Skeletal muscle tissue (tissue), 4 donors: ENCODE data around the gene DNAH1. TPM values are rescaled to one million over a fixed set of nuclear protein-coding genes. Genes with fewer than 3 reads are reported as not detected.
A peak's percentile ranks its signal among the peaks of the same experiment; 100 is the strongest.

Experiments used
- H3K27ac ChIP-seq: one replicate; pipeline ENCODE4 v1.7.0; 2013; ENCODE audit warnings: mild to moderate bottlenecking, low read depth, low read length, inconsistent platforms
- H3K27me3 ChIP-seq, 3 donors: one replicate each; pipeline ENCODE4 v1.7.0; 2013; ENCODE audit warnings: low read length in 3 of 3; ENCODE audit not compliant: control insufficient read depth in 3 of 3, insufficient read depth in 3 of 3
- H3K36me3 ChIP-seq, 3 donors: one replicate each; pipeline ENCODE4 v1.7.0; 2013; ENCODE audit warnings: low read length in 3 of 3; ENCODE audit not compliant: control insufficient read depth in 3 of 3, insufficient read depth in 3 of 3
- H3K4me1 ChIP-seq, 3 donors: one replicate each; pipeline ENCODE4 v1.7.0; 2013; ENCODE audit warnings: low read length in 3 of 3, mild to moderate bottlenecking in 3 of 3; ENCODE audit not compliant: control insufficient read depth in 3 of 3, insufficient read depth in 3 of 3
- H3K4me3 ChIP-seq, 3 donors: one replicate each; pipeline ENCODE4 v1.7.0; 2013; ENCODE audit warnings: low read length in 3 of 3
- H3K9ac ChIP-seq, 3 donors: one replicate each; pipeline ENCODE4 v1.7.0; 2013; ENCODE audit warnings: low read length in 3 of 3, mild to moderate bottlenecking in 3 of 3, moderate library complexity in 2 of 3, low read depth in 1 of 3
- H3K9me3 ChIP-seq, 3 donors: one replicate each; pipeline ENCODE4 v1.7.0; 2013; ENCODE audit warnings: low read length in 3 of 3; ENCODE audit not compliant: control insufficient read depth in 3 of 3
- total RNA-seq: library from RNA; depleted of rRNA; stranded (reverse); fragments of >200 nt; gene quantifications from one replicate; pipeline ENCODE4 v1.2.3, GENCODE V29; 2014
- donor health status: Osteomylitis.

Gene DNAH1
- total RNA-seq, 1 donor from 2014 or later: 2.1 TPM

- Histone ChIP-seq H3K4me3 (no peak overlapping the region), H3K27me3 (no peaks in the 10 kb centered on the region), H3K4me1 (peaks cover 8 to 24% (median 16%) of the 10 kb centered on the region in 3 donors), H3K36me3 (peaks cover 5 to 24% (median 20%) of the 10 kb centered on the region in 3 donors), H3K27ac (no peak overlapping the region), H3K9ac (no peak overlapping the region), H3K9me3 (no peaks in the 10 kb centered on the region)
These were observed 31.9 kb downstream of the DNAH1 start for GRCh38 chr3:52347716-52348635.

GRCh38 chr3:52349131-52349530 lies 33.0 kb downstream of the DNAH1 start:
- Histone ChIP-seq H3K27me3 (no peaks in the 10 kb centered on the region), H3K9ac (no peak overlapping the region), H3K4me3 (no peak overlapping the region), H3K4me1 (peaks cover 8 to 24% (median 16%) of the 10 kb centered on the region in 3 donors), H3K9me3 (no peaks in the 10 kb centered on the region), H3K27ac (no peak overlapping the region), H3K36me3 (peaks cover 11 to 30% (median 25%) of the 10 kb centered on the region in 3 donors)

- H3K4me1 ChIP-seq: peaks cover 8 to 24% (median 16%) of the 10 kb centered on the region in 3 donors
- no peaks in the 10 kb centered on the region for H3K27me3 ChIP-seq
- H3K4me3 ChIP-seq: no peak overlapping the region
- no peak overlapping the region for H3K9ac ChIP-seq
- H3K36me3 ChIP-seq: peaks cover 12 to 32% (median 22%) of the 10 kb centered on the region in 3 donors
- no peaks in the 10 kb centered on the region for H3K9me3 ChIP-seq
- H3K27ac ChIP-seq: no peak overlapping the region
These were observed 33.7 kb downstream of the DNAH1 start for GRCh38 chr3:52349611-52350395.

GRCh38 chr3:52350416-52350815 lies 34.3 kb downstream of the DNAH1 start:
- no peak overlapping the region for H3K27ac ChIP-seq
- peak overlapping the region in 1 of 3 donors; percentile 25 for H3K9ac ChIP-seq
- no peaks in the 10 kb centered on the region for H3K9me3 ChIP-seq
- H3K4me1 ChIP-seq: peaks cover 8 to 23% (median 16%) of the 10 kb centered on the region in 3 donors
- peaks cover 12 to 30% (median 26%) of the 10 kb centered on the region in 3 donors for H3K36me3 ChIP-seq
- H3K4me3 ChIP-seq: no peak overlapping the region
- no peaks in the 10 kb centered on the region for H3K27me3 ChIP-seq

GRCh38 chr3:52350981-52351761 lies 35.1 kb downstream of the DNAH1 start:
- Histone ChIP-seq H3K27ac (no peak overlapping the region), H3K36me3 (peaks cover 16 to 33% (median 30%) of the 10 kb centered on the region in 3 donors), H3K4me1 (peaks cover 8 to 19% (median 14%) of the 10 kb centered on the region in 3 donors), H3K9me3 (no peaks in the 10 kb centered on the region), H3K27me3 (no peaks in the 10 kb centered on the region), H3K4me3 (no peak overlapping the region), H3K9ac (no peak overlapping the region)

- H3K9ac ChIP-seq: no peak overlapping the region
- H3K27ac ChIP-seq: no peak overlapping the region
- H3K4me3 ChIP-seq: no peak overlapping the region
- H3K36me3 ChIP-seq: peaks cover 14 to 33% (median 30%) of the 10 kb centered on the region in 3 donors
- peaks cover 4 to 12% (median 7%) of the 10 kb centered on the region in 3 donors for H3K4me1 ChIP-seq
- H3K9me3 ChIP-seq: no peaks in the 10 kb centered on the region
- no peaks in the 10 kb centered on the region for H3K27me3 ChIP-seq
These were observed 35.7 kb downstream of the DNAH1 start for GRCh38 chr3:52351762-52352368.

- H3K27ac ChIP-seq: no peak overlapping the region
- H3K4me3 ChIP-seq: no peak overlapping the region
- no peak overlapping the region for H3K9ac ChIP-seq
- H3K27me3 ChIP-seq: no peaks in the 10 kb centered on the region
- H3K36me3 ChIP-seq: peaks cover 14 to 35% (median 30%) of the 10 kb centered on the region in 3 donors
- H3K9me3 ChIP-seq: no peaks in the 10 kb centered on the region
- H3K4me1 ChIP-seq: peaks cover 0 to 5% (median 0%) of the 10 kb centered on the region in 3 donors
These were observed 36.4 kb downstream of the DNAH1 start for GRCh38 chr3:52352566-52352965.

GRCh38 chr3:52353291-52353855 lies 37.3 kb downstream of the DNAH1 start:
- H3K27ac ChIP-seq: no peak overlapping the region
- H3K36me3 ChIP-seq: peaks cover 15 to 37% (median 35%) of the 10 kb centered on the region in 3 donors
- peaks cover 0 to 4% (median 0%) of the 10 kb centered on the region in 3 donors for H3K4me1 ChIP-seq
- H3K9ac ChIP-seq: no peak overlapping the region
- H3K27me3 ChIP-seq: no peaks in the 10 kb centered on the region
- no peak overlapping the region for H3K4me3 ChIP-seq
- H3K9me3 ChIP-seq: no peaks in the 10 kb centered on the region

- H3K36me3 ChIP-seq: peaks cover 19 to 35% (median 35%) of the 10 kb centered on the region in 3 donors
- H3K9me3 ChIP-seq: no peaks in the 10 kb centered on the region
- H3K27ac ChIP-seq: no peak overlapping the region
- H3K4me3 ChIP-seq: no peak overlapping the region
- H3K9ac ChIP-seq: no peak overlapping the region
- peaks cover 0 to 4% (median 0%) of the 10 kb centered on the region in 3 donors for H3K4me1 ChIP-seq
- H3K27me3 ChIP-seq: no peaks in the 10 kb centered on the region
These were observed 38.6 kb downstream of the DNAH1 start for GRCh38 chr3:52354676-52355075.
